ENCODE data around the gene FNBP1. TPM values are rescaled to one million over a fixed set of nuclear protein-coding genes. Genes with fewer than 3 reads are reported as not detected.

The FNBP1 gene
- total RNA-seq, 1 experiment from 2014 or later: 36.5 TPM

- no peak overlapping the region for H2BK5ac ChIP-seq (ENCODE audit: insufficient read length, low read length)
- Mint-ChIP-seq H3K4me1 (peaks cover 16 to 17% of the 10 kb centered on the region in 2 experiments), H3K36me3 (ENCODE audit: insufficient read depth in 1 of 3, low read depth in 3 of 3) (peaks cover 5 to 17% (median 15%) of the 10 kb centered on the region in 3 experiments; a peak in 6 of 7 replicates), H3K27me3 (ENCODE audit: low read depth) (no peaks in the 10 kb centered on the region), H3K9me3 (no peaks in the 10 kb centered on the region), H3K27ac (0 out of 7 replicates have a peak overlapping the region, but pooled peaks of 1 of the 3 experiments have one; percentile 44), H3K4me3 (no peak overlapping the region)
- H3K4me1 ChIP-seq (ENCODE audit: insufficient read depth, low read length): no peaks in the 10 kb centered on the region; the same call in 1 of the 2 replicates
- no peak overlapping the region for H3K14ac ChIP-seq (ENCODE audit: insufficient read depth, low read length)
- no peak overlapping the region for H3K4me2 ChIP-seq (ENCODE audit: insufficient read depth, insufficient read length, low read length)
- H3K9me3 ChIP-seq (ENCODE audit: control insufficient read depth, low read depth, low read length): no peaks in the 10 kb centered on the region
- no peaks in the 10 kb centered on the region for H3K27me3 ChIP-seq (ENCODE audit: insufficient read depth, low read length)
- no peak overlapping the region for H2BK12ac ChIP-seq (ENCODE audit: insufficient read length, low read depth, low read length)
- H2AK5ac ChIP-seq (ENCODE audit: insufficient read length, low read length): no peak overlapping the region
- no peaks in the 10 kb centered on the region for H3K79me1 ChIP-seq (ENCODE audit: insufficient read depth, low read depth, low read length, poor library complexity, severe bottlenecking)
- H3K18ac ChIP-seq (ENCODE audit: insufficient read length, low read depth, low read length): no peak overlapping the region
- no peak overlapping the region for H2AFZ ChIP-seq (ENCODE audit: low read length)
- H3K27ac ChIP-seq (ENCODE audit: insufficient read length, low read depth, low read length): no peak overlapping the region
- no peak overlapping the region for H3T11ph ChIP-seq (ENCODE audit: low read length)
- H3K23ac ChIP-seq (ENCODE audit: insufficient read length, low read depth, low read length): no peak overlapping the region
- no peak overlapping the region for H3K4ac ChIP-seq (ENCODE audit: low read depth, low read length)
- H2BK15ac ChIP-seq (ENCODE audit: low read depth, low read length): no peak overlapping the region
- H3K79me2 ChIP-seq (ENCODE audit: insufficient read depth, low read length): no peaks in the 10 kb centered on the region
- H2BK20ac ChIP-seq (ENCODE audit: low read depth, low read length, poor library complexity, severe bottlenecking): no peak overlapping the region
- H4K8ac ChIP-seq (replicated peaks; ENCODE audit: insufficient read length, low read depth, low read length): no peak overlapping the region
- no peaks in the 10 kb centered on the region for H3K23me2 ChIP-seq (ENCODE audit: insufficient read length, low read depth, low read length, poor library complexity, severe bottlenecking)
- no peak overlapping the region for H3K9ac ChIP-seq (ENCODE audit: extremely low read depth, insufficient read length, low read length)
- no peak overlapping the region for H2BK120ac ChIP-seq (ENCODE audit: low read depth, low read length, poor library complexity, severe bottlenecking)
- H4K20me1 ChIP-seq (ENCODE audit: control insufficient read depth, insufficient read depth, insufficient read length): no peaks in the 10 kb centered on the region
- TF ChIP-seq, protein P1, sequence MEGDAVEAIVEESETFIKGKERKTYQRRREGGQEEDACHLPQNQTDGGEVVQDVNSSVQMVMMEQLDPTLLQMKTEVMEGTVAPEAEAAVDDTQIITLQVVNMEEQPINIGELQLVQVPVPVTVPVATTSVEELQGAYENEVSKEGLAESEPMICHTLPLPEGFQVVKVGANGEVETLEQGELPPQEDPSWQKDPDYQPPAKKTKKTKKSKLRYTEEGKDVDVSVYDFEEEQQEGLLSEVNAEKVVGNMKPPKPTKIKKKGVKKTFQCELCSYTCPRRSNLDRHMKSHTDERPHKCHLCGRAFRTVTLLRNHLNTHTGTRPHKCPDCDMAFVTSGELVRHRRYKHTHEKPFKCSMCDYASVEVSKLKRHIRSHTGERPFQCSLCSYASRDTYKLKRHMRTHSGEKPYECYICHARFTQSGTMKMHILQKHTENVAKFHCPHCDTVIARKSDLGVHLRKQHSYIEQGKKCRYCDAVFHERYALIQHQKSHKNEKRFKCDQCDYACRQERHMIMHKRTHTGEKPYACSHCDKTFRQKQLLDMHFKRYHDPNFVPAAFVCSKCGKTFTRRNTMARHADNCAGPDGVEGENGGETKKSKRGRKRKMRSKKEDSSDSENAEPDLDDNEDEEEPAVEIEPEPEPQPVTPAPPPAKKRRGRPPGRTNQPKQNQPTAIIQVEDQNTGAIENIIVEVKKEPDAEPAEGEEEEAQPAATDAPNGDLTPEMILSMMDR (conservative IDR thresholded peaks at IDR 0.05): no peak
- no peak overlapping the region for H3K56ac ChIP-seq (ENCODE audit: insufficient read length, low read depth, low read length)
- no peak overlapping the region for H4K91ac ChIP-seq (ENCODE audit: insufficient read length, low read depth, low read length)
- no peak for DNase-seq
- no CpG with 5 or more reads among the region's 2 CpGs for WGBS (ENCODE audit: extremely low coverage, insufficient read length, low lambda C conversion rate)
- H4K5ac ChIP-seq (ENCODE audit: insufficient read length, low read depth, low read length): no peak overlapping the region
Observed at GRCh38 chr9:129930743-129931142, 112.2 kb downstream of the FNBP1 start.
